ENCODE results near the gene LILRB5. TPM values are rescaled to one million over a fixed set of nuclear protein-coding genes. Genes with fewer than 3 reads are reported as not detected.
"Not testable (repeated sequence)": the region's sequence is repeated elsewhere in the genome, so short reads cannot be mapped to it uniquely, and the experiment has no call there.

Gene LILRB5
- total and polyA plus RNA-seq, 2 of the 8 experiments (the other 6 are each of a cell fraction or from before 2014, with no cell fraction given), result 0.05 TPM; not detected in 1

DNA sequence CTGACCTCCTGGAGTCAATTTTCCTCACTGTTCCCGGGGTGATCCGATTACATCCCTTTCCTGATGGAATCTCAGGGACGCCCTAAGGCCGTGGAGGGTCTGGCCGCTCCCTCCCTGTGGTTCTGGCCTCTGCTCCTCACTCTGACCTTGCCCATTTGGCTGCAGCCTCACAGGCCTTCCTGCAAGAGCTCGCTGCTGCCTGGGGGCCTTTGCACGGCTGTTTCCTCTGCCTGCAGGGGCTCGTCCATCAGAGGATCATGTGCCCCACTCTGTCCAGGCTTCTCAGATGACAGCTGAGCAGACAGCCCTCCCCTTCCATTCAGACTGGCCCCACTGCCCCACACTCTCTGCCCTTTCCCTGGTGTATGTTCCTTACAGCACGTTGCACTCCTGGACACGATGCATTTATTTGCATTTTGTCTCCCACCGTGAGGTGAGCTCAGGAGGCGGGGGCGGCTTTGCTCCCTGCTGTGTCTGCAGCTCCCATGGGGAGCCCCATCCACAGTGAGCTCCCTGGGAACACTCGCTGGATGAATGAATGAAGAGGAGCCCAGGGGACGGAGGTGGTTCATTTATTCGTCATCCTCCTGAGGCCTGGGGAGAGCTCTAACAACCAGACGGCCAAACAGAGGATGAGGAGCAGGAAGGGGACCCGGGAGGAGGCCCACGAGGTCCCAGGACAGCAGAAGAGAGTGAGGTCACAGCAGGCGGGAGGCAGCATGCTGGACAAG lies 39.4 kb downstream of the LILRB5 start:
- H4K20me1 ChIP-seq (replicated peaks in 1 of 2; ENCODE audit: control insufficient read depth in 1 of 2, insufficient read depth in 2 of 2, low read length in 2 of 2); H3K9ac ChIP-seq (replicated peaks in 1 of 4; ENCODE audit: extremely low read depth in 1 of 4, low read depth in 3 of 4, low read length in 3 of 4); H3K9me3 ChIP-seq (ENCODE audit: insufficient read depth in 2 of 2, low read depth in 1 of 2, low read length in 1 of 2); H2BK120ac ChIP-seq (replicated peaks; ENCODE audit: low read depth, low read length); H4K5ac ChIP-seq (ENCODE audit: insufficient read length, low read depth, low read length); H2BK20ac ChIP-seq (ENCODE audit: low read length); H2BK5ac ChIP-seq (ENCODE audit: low read depth, low read length); H3K27me3 ChIP-seq (replicated peaks in 1 of 4; ENCODE audit: control insufficient read depth in 3 of 4, extremely low read depth in 1 of 4, insufficient read depth in 3 of 4, low read length in 3 of 4); H3K36me3 ChIP-seq (ENCODE audit: control insufficient read depth in 2 of 4, insufficient read depth in 4 of 4, low read length in 3 of 4); H3K23ac ChIP-seq (ENCODE audit: insufficient read length); H3K18ac ChIP-seq (ENCODE audit: extremely low read depth, low read length); H3K56ac ChIP-seq (replicated peaks; ENCODE audit: insufficient read length, low read depth, low read length); H2AFZ ChIP-seq (ENCODE audit: low read length); H3K23me2 ChIP-seq (ENCODE audit: low read depth, low read length); H3K4ac ChIP-seq (replicated peaks; ENCODE audit: insufficient read length, low read depth, low read length); FAIRE-seq; H4K8ac ChIP-seq (ENCODE audit: extremely low read depth, insufficient read depth, low read length); H3K4me2 ChIP-seq (ENCODE audit: insufficient read depth in 1 of 2, low read depth in 2 of 2, low read length in 2 of 2); H3K79me1 ChIP-seq (ENCODE audit: low read depth, low read length); H3K4me3 ChIP-seq (ENCODE audit: extremely low read depth in 1 of 4, insufficient read depth in 2 of 4, low read depth in 3 of 4, low read length in 4 of 4); H3K4me1 ChIP-seq (replicated peaks in 1 of 4; ENCODE audit: control insufficient read depth in 3 of 4, insufficient read depth in 4 of 4, low read length in 3 of 4); H2BK12ac ChIP-seq (ENCODE audit: low read depth, low read length); H3K79me2 ChIP-seq (ENCODE audit: control insufficient read depth in 1 of 2, insufficient read depth in 2 of 2, low read length in 2 of 2); H3K27ac ChIP-seq (ENCODE audit: low read depth, low read length); H4K91ac ChIP-seq (replicated peaks; ENCODE audit: insufficient read length, low read length); DNase-seq (ENCODE audit: low read depth in 1 of 2, low spot score in 2 of 2); H2BK15ac ChIP-seq (ENCODE audit: low read length); CTCF ChIA-PET (ENCODE audit: partially characterized antibody); H2AK5ac ChIP-seq (ENCODE audit: low read depth, low read length); H3K14ac ChIP-seq (ENCODE audit: insufficient read length): not testable (repeated sequence)
- 84% methylated on average over 9 of the region's 20 CpGs; no CpG with 5 or more reads in 1 of the 2 experiments for WGBS, 2 experiments (ENCODE audit: extremely low coverage in 1 of 2, insufficient coverage in 1 of 2, insufficient read length in 1 of 2, insufficient replicate concordance in 2 of 2, low coverage in 1 of 2, low lambda C conversion rate in 2 of 2, missing lambda C conversion rate in 1 of 2)
- POLR2A ChIA-PET (ENCODE audit: partially characterized antibody), result interaction anchor here (2.9 to 23.4 kb wide), 2 partner anchors 11 to 28 kb away, joined by 34 to 909 read pairs; partner anchors contain the start of genes MBOAT7, RPS9 and TSEN34

All from H1 (cell line).